ENCODE data around the gene CYP24A1.
"Not testable (repeated sequence)": the region's sequence is repeated elsewhere in the genome, so short reads cannot be mapped to it uniquely, and the experiment has no call there.

CYP24A1 gene

DNA sequence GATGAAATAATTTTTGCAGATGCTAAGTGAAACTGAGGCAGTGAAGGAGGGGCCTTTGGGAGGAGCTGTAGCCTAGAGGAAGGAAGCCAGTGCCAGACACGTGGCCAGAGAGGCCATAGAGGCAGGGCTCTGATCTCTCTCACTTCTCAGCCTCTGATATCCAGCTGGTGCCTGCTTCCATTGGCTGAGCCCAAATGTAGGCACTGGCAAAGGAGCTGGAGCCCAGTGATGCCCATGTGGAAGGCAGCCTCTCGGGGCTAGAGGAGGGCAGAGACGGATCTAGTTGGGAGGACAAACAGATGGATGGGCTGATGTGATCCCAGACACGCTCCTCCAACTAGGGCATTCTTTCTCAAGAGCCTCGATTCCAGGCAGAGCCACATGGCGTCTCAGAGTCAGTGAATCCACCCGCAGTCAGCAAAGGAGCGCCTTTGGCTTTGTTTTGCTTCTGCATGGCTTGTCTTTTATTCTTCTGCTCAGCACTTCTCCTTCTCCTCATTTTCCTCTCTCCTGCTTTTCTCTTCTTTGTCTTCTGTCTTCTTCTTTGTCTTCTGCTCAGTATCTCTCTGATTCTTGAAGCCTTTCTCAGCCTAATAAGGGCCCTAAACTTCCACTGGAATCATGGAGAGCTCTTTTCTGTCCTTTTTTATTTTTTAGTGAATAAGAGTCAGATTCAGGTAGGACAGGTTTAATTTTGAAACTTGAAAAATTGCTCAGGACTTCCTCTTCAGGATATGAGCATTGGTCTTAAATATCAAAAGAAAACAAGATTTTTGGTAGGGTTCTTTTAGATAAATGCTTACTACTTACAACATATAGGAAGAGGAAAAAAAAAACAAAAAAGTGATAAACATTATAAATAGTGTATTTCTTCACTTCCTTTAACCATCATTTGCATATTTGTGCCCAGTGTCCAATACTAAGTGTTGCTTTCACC, 41.8 kb downstream of the CYP24A1 start:
- DNase-seq: no peak

DNA sequence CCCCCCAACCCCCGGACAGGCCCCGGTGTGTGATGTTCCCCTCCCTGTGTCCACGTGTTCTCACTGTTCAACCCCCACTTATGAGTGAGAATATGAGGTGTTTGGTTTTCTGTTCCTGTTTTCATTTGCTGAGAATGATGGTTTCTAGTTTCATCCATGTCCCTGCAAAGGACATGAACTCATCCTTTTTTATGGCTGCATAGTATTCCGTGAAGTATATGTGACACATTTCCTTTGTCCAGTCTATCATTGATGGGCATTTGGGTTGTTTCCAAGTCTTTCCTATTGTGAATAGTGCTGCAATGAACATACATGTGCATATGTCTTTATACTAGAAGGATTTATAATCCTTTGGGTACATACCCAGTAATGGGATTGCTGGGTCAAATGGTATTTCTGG, 42.7 kb downstream of the CYP24A1 start:
- DNase-seq: not testable (repeated sequence)

DNA sequence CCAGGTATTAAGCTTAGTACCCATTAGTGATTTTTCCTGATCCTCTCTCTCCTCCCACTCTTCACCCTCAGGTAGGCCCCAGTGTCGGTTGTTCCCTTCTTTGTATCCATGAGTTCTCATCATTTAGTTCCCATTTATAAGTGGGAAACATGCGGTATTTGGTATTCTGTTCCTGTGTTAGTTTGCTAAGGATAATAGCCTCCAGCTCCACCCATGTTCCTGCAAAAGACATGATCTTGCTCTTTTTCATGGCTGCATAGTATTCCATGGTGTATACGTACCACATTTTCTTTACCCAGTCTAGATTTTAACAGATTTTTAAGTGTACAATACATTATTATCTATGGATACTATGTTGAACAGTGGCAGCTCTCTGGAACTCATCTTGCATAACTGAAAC, 44.4 kb downstream of the CYP24A1 start:
- no peak for DNase-seq

DNA sequence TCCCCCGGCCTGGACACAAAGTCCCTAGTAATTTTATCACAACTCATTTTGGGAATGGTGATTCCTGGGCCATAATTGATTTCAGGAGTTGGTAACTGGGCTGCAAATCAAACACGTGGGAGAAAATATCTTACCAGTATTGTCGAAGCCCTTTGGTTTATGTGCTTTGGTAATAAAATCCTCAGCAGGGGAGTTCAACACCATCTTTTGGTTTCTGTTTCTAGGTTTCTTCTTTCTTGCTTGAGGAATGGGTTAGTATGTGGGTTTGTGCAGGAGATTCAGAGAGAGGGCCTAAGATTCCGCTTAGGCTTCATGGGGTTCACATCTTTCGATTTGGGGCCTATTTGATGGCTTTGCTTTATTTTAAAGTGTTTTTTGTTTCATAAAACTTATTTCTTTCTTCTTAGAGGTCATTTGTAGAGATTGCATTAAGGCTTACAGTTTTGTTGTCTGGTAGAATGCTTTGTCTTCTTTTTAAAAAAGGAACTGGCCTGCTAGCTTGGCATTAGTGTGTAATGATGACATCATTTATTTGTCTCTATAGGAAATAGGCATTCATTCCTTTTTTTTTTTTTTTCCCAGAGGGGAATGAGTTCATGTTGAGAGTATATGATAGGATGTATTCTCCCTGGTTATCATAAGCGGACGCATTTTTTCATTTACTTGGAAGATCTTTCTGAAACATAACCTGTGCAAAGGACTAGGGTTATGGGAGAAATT, 45.8 kb downstream of the CYP24A1 start:
- DNase-seq: no peak

DNA sequence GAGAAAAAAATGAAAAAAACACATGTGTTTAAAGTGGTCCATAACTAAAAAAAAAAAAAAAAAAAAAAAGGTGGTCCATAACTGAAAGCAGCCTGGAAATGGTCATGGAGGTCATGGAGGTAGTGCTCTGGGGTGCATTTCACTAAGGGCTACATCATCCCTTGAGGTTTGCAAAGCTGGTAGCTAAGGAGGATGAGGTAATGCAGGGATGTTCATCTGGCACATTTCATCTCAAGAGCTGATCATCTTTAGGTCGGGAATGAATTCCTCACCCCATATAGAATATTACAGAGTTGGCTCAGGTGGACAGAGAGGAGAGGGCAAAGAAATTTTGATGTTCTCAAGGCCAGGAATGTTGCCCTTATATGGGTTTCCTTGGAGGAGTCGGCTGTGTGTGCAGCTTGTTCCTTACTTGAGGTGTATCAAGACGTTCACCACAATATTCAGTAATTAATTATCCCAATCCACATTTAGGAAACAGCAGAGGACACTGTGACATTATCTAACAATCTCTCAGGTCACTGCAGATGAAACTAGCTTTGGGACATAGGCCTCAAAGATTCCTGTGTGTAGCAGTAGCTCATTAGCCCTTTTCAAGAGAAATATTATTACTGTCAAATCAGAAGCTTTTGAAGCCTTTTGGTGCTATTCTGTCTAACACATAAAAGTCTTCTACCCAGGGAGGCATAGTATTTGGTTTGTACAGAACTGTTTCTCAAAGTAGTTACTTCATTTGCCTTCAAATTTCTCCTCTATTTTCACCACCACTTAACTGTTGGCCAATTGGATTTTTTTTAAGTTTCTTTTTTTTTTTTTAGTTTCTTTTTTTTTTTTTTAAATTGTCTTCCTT, 46.8 kb downstream of the CYP24A1 start:
- no peak for DNase-seq

DNA sequence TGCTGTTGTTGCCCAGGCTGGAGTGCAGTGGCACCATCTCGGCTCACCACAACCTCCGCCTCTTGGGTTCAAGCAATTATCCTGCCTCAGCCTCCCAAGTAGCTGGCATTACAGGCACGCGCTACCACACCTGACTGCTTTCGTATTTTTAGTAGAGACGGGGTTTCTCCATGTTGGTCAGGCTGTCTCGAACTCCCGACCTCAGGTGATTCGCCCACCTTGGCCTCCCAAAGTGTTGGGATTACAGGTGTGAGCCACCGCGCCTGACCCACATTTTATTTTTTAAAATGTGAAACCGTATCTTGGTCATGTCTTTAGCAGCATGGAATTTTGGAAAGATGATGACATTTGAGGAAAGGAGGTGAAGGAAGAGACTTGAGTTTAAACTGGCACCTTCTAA, 47.5 kb downstream of the CYP24A1 start:
- not testable (repeated sequence) for DNase-seq

DNA sequence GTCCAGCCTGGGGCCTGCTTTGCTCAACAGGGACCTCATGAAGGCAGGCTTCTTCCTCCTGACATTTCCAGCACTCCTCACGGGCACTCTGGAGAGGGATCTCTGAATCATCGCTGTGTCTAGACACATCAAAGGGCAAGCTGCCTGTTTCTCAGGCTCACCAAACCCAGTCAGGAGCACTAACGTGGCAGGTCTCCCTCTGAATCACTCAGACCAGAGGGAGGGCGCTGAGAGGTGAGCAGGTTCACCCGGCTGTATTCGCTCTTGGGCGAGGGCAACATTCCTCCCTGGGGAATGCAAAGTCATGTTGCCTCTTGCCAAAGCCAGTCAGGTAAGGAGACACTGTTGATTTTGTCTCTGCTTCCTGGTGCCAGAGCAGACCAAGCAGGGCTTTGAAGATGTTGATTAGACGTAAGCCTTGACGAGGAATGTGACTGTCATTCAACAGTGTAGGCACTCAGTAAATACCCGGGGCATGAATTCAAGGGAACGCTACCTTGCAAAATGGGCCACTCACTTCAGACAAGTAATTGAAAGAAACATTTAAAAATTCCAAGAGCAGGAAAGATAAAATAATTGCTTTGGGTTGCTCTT, 50.1 kb downstream of the CYP24A1 start:
- DNase-seq: no peak

DNA sequence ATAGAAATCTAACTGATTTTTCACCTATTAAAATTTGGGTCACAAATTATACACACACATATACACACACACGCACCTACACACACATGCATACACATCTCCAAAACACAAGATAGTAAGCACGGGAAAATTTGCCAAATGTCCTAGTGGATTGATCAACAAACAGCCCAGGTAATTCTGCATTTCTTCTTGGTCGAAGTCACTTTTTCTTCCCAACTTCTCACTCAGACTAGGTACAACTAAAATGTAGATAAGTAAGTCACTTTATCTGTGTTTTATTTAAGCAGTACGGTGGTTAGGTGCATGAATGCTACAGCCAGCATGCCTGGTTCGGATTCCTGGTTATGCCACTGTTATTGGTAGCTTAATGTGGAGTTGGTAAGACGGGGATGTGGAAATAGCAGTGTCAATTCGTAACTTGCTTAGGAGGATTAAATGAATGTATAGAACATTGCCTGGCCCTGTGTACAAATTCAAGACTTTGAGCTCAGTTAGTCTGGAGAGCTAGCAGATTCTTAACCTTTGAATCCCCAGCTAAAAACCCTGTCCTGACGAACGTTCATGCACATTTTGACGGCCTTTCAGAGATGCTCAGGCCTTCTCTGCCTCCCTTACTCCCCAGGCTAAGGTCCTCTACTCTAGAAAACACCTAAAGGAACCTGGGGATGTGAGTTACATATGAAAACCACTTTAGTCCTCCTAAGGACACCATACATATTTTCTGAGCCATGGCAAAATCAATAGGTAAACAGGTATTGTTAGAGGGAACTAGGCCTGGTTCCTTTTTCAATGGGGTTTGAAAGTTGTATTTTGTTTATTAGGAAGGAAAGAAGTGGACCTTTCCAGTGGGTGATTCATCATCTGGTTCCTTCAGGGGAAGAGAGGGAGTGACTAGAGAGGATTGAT, 50.9 kb downstream of the CYP24A1 start:
- DNase-seq: no peak

DNA sequence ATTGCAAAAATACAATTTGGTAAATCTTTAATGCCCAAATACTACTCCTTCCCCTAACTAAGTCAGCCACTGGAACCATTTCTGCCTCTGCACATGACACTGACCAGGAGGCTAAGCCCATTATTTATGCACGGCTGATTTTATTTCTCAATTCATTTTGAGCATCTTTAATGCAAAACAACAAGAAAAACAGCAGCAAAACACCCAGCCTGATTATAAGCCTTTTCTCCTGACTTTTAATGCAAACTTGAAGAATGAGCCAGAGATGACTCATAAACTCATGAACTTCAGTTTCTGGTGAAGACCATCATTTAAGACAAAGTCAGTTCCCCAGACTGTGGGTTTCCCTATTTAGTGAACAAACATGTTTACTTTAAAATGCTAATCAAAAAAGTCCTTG, 51.6 kb downstream of the CYP24A1 start:
- no peak for DNase-seq

DNA sequence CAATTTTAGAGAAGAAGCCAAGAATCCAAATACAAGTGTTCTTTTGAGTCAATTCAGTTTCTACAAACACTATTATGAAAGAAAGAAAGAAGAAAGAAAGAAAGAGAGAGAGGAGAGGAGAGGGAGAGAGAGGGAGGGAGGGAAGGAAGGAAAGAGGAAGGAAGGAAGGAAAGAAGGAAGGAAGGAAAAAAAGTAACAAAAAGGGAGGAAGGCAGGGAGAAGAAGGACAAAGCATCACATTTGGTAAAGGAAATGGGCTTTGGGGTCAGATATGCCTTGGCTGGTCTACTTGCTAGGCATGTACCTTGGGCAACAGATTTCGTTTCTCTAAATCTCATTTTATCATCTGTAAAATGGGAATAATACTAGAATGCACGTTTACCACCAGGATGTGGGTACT, 54.0 kb downstream of the CYP24A1 start:
- no peak for DNase-seq

DNA sequence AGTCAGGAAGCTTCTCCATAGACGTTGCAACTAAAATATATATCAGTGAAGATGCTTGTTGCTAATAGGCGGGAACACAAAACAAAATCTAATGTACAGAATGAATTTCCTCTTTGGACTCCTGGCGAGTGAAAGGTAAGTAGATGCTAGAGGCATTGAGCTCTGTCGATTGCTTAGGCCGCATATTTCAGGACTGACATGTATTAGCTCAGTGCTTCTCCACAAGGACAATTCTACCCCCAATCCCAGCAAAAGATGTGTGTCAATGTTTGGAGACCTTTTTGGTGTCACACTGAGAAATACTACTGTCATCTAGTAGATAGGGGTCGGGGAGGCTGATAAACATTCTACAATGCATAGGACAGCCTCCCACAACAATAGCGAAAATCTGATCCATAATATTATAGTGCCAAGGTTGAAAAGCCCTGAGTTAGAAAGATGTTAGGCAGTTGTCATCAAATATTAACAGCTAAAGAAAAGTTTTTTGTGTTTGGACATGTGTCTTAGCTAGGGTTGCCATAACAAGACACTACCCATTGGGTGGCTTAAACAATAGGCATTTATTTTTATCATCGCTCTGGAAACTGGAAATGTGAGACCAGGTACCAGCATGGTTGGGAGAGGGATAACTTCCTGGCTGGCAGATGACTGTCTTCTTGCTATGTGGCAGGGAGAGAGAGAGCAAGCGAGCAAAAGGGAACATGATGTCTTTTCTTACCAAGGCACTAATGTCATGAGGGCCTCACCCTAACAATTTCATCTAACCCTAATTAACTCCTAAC, 55.4 kb downstream of the CYP24A1 start:
- no peak for DNase-seq

DNA sequence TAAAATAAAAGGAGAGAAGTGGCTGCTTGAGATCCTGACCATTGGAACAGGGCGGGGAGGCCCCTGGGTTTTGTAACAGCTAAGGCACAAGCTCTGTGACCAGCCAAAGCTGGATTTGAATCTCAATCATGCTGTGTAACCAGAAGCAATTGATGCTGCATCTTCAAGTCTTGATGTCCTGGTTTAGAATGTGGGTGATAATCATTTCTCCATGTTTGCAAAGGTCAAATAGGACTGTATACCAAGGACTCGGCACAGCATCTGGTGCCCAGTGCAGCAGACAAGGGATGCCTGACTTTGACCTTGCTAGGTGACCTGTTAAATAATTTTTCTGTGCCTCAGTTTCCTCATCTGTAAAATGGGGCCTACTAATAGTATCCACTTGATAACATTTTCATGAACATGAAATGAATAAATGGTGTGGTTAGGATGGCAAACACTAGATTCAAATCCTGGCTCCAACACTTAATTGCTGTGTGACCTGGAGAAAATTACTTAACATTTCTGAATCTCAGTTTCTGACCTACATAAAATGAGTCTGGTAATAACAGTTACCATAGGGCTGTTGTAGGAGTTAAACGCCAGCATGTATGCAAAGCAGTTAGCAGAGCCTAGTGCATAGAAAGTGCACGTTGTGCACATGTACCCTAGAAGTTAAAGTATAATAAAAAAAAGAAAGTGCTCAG, 57.1 kb downstream of the CYP24A1 start:
- no peak for DNase-seq

DNA sequence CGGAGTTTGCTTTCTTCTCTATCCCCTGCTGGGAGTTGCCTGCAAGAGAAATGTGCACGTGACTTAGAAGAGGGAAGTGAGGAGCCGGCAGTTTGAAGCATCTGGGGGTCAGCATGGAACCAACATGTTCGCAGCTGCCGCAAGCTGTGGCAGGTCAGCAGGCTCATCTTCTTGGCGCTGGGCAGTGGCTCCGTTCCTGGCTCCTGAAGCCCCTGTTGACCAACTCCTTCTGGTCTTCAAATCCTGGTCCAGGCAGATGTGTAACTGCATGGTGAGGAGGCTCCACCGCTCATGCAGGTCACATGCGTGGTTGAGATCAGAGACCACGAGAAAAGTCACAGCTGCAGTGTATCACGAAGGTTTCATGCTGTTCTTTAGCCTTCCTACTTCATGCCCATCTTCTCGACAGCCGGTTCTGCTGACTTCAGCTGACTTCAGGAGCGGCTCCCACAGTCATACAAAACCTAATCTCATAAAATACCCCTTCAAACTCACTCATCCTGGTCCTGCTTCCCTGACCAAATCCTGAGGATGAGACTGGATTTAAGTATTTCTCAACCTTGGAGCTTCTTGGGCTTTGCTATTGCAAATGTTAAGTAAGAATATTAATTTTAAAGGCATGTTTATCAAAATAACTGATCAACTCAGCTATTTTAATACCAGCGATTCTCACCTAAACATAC, 58.5 kb downstream of the CYP24A1 start:
- no peak for DNase-seq

DNA sequence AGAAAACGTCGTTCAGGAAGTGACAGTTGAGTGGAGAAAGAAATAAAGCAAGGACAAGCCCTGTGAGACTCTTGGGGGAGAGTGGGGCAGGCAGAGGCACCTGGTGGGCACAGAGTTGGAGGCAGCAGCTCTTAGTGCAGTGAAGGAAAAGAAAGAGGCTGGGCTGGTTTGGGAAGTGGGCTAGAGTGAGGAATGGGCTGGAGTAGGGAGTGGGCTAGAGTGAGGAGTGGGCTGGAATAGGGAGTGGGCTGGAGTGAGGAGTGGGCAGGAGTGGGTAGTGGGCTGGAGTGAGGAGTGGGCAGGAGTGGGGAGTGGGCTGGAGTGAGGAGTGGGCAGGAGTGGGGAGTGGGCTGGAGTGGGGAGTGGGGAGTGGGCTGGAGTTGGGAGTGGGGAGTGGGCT, 59.7 kb downstream of the CYP24A1 start:
- no peak for DNase-seq

DNA sequence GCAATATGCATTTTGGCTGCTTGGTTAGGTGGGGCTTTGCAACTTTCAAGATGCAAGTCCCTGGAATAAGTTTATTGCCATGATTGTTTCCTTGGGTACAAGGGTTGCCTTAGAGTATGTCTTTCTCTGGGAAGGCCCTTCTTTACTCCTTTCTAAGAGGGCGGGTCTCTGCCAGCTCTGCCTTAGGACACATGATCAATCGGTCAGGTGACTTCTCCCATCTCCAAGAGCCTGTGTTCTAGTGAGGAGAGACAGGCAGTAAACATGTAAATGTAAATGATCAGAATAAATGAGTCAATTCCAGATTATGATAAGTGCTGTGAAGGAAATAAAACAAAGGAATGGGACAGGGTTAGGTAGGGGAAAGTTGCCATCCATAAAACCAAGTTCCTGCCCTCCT, 60.2 kb downstream of the CYP24A1 start:
- no peak for DNase-seq

DNA sequence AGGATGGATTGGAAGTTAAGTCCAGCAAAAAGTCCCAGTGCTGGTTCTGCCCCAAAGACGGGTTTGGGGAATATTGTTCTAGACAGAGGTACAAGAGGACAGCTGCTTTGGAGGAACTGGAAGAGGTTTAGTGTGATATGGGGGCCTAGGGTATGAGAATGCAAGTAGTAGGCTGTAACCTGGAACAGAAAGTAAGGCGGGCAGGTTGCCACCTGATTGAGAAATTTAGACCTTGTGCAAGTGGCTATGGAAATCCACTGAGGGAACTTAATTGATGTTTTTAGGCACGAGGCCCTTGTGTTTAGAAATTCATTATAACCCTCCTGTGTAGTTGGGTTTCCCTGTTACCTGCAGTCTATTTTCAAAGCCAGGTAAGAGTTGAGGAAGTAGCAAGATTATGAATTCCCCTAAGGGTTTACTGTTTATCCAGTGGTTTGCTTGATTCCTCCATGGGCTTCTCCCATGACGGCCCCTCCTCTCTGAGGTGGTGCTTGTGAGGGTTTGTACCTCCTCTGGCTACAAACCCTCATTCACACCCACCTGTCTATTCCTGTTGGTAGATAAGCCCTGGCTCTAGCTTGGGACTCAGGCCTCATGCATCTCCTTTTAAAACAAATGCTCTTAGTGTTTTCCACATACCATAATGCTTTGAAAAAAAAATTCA, 61.4 kb downstream of the CYP24A1 start:
- no peak for DNase-seq

DNA sequence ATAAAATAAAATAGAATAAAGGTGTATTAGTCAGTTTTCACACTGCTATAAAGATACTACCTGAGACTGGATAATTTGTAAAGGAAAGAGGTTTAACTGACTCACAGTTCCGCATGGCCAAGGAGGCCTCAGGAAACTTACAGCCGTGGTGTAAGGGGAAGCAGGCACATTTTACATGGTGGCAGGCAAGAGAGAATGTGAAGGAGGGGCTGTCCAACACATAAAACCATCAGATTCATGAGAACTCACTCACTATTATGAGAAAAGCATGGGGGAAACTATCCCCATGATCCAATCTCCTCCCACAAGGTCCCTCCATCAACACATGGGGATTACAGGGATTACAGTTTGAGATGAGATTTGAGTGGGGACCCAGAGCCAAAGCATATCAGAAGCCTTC, 62.3 kb downstream of the CYP24A1 start:
- DNase-seq: no peak

DNA sequence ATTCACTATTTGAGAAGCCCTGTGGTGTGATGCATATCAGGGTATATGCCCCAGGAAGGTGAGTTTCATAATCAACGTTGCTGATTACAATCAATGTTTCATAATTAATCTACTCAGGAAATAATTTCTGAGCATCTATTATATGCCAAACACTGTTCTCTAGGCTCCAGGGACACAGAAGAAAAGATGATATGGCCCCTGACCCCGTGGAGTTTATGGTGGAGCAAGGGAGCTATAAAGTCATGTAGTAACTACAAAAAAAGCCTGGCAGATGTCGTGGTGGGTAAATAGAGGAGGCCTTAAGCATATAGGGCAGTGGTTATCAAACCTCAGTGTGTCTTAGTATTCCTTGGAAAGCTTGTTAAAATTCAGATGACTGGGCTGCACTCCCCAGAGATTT, 63.3 kb downstream of the CYP24A1 start:
- no peak for DNase-seq

DNA sequence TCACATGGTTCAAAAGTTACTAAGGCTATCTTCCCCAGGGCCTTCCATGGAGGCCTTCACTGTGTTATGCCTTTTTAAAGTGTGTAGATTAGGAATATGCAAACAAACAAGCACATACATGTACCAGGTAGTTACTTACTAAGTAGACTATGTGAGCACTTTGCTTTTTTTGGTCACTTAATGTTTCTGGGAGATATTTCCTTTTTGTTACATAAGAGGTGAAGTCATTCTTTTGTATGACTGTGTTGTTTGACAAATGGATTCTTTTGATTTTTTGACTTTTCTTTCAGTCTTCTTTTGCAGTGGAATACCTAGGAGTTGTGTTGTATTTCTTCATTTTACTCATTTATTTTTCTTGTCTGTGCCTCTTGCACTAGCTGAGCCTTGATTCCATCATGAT, 63.7 kb downstream of the CYP24A1 start:
- no peak for DNase-seq
